Left ventricle myocardium superior (tissue), 1 donor: ENCODE data around the gene LRRC70. TPM values are rescaled to one million over a fixed set of nuclear protein-coding genes. Genes with fewer than 3 reads are reported as not detected.

Experiments used
- ATAC-seq: fragments of 200-7000 bp; cut with Tn5 transposase; one replicate; pipeline ENCODE4 v1.9.1; 2020; ENCODE audit warnings: mild to moderate bottlenecking, moderate library complexity
- DNase-seq: peaks from one replicate; pipeline ENCODE4 v3.0.0-alpha.2; 2020
- intact Hi-C: fragments of 100-400 bp; cut with micrococcal nuclease; formaldehyde crosslinking; loops from one replicate; pipeline ENCODE4 v1.11.0; 2022
- total RNA-seq: library from RNA; stranded (reverse); fragmentation: NEBNext Ultra II Directional; extraction: Animal tissue kit (Norgen Biotek cat#: 25700); gene quantifications from one replicate; pipeline ENCODE4 v1.2.1, GENCODE V29; 2021
- donor health status: DM: no; HTN: yes; CAD: no; lungs with severe emphysema.

The LRRC70 gene
- total RNA-seq, 1 donor from 2014 or later, result 1.4 TPM

DNA sequence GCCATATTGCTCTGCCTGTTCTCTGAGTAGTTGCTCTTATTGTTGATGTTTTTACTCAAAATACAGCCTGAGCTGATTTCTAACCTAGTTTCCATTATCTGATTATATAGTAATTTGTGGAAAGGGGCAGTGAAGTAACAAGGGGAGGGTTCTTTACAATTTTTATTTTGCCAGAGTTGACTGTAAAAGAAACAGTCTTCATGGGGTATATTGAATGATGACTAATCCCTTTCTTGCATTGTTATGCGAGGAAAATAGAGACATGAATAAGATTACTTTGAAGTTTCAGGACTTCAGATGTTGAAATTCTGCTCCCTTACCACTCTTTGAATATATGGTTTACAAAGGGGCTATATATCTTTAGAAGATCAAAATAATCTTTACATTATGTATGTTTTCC lies 9.1 kb upstream of the LRRC70 start:
- intact Hi-C loops, result no loop called here

GRCh38 chr5:62572918-62573514 lies 5.6 kb upstream of the LRRC70 start:
- DNase-seq (no peak), ATAC-seq (no peak)
- intact Hi-C loops, result no loop called here

More for the DNA sequence above, 9.1 kb upstream of the LRRC70 start:
- ATAC-seq (no peak), DNase-seq (no peak)

DNA sequence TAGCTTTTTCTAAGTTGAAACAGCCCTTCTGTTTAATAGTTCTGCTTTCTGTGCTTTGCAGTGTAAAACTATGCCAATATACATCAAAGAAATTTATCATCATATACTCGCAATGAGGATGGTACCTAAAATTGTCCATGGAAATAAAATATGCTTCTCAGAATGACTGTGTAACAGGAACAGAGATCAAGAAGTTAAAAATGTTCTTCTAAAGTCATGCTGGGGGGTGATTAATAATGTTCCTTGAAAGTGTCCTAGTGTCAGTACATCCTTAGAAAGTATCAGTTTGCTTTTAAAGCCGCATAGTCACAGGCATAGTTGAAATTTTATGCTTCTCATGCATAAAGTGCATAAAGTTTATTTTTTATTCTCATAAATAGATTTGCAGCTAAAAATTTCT lies 4.0 kb upstream of the LRRC70 start:
- ATAC-seq (no peak), DNase-seq (no peak)
- intact Hi-C loops, result no loop called here

DNA sequence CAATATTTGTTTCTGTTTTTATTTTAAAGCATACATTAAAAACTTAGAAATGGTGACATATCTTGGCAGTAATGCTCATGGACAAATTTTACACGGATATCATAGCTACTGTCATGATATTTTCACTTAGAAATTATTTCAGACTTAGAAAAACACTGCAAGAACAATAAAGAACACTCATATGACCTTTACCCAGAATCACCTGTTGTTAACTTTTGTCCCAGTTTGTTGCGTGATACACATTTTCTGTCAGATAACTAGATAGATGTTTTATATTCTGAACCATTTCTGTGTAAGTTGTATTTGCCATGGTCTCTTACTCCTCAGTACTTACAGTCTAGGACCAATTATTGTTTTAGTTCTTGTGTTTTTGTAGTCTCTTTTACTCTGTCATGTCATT lies 3.6 kb upstream of the LRRC70 start:
- DNase-seq (no peak), ATAC-seq (no peak)
- intact Hi-C loops, result no loop called here

DNA sequence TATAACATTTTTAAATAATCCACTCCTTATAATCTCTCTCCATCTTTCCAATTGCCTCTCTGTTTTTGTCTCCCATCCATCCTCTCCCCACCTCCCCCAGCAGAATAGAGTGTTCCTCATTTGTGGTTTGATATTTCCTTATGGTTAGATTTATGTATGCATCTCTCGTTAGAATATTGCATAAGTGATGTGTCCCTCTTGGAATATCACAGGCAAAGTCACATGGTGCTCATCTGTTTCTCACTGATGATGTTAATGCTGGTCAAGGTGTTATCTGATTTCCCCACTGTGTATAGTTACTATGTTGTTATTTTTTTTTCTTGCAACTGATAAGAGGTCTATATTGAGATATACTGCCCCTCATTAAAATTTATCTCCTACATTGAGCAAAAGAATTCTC lies 3.1 kb upstream of the LRRC70 start:
- intact Hi-C loops, result no loop called here
- no peak for DNase-seq
- no peak for ATAC-seq

DNA sequence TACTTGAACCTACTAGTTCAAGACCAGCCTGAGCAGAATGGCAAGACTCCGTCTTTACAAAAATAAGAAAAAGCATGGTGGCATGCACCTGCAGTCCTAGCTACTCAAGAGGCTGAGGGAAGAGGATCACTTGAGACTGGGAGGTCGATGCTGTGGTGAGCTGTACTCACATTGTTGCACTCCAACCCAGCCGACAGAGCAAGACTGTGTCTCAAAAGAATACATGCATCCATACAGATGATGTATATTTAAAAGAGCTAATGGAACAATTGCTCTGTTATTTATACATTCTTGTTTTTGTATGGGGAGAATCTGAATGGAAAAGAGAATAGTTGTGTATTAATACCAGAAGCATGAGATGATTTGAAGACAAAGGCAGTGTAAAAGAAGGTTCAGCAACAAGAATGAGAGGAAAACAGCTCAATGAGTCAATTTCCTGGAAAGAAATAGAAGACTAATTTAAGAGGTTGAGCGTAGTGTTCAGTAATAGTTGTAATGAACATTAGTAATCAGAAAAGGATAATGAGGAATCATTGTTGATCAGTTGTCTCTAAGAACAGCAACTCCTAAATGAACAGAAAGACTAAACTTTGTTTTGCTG lies 1.9 kb upstream of the LRRC70 start:
- ATAC-seq, result no peak
- intact Hi-C loops, result no loop called here
- DNase-seq, result no peak

GRCh38 chr5:62577488-62577887 lies 1.1 kb upstream of the LRRC70 start:
- intact Hi-C loops, result no loop called here
- ATAC-seq, result no peak

GRCh38 chr5:62579761-62580160 lies 1.1 kb downstream of the LRRC70 start:
- DNase-seq (no peak), ATAC-seq (no peak)
- intact Hi-C loops, result no loop called here

More at GRCh38 chr5:62577488-62577887, 1.1 kb upstream of the LRRC70 start:
- no peak for DNase-seq

GRCh38 chr5:62581836-62582597 lies 3.4 kb downstream of the LRRC70 start:
- intact Hi-C loops, result no loop called here

DNA sequence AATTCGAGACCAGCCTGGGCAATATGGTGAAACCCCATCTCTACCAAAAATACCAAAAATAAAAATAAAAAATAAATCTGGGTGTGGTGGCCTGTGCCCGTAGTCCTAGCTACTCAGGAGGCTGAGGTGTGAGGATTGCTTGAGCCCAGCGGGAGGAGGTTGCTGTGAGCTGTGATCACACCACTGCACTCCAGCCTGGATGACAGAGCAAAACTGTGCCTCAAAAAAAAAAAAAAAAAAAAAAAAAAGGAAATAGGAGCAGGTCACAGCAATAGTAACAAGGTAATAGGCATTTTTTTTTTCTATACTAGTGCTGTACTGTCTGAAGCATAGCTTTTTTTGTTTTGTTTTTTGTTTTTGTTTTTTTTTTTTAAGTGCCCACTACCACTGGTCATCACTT lies 5.8 kb downstream of the LRRC70 start:
- ATAC-seq (no peak), DNase-seq (no peak)
- intact Hi-C loops, result no loop called here

More at GRCh38 chr5:62581836-62582597, 3.4 kb downstream of the LRRC70 start:
- DNase-seq (no peak), ATAC-seq (no peak)

DNA sequence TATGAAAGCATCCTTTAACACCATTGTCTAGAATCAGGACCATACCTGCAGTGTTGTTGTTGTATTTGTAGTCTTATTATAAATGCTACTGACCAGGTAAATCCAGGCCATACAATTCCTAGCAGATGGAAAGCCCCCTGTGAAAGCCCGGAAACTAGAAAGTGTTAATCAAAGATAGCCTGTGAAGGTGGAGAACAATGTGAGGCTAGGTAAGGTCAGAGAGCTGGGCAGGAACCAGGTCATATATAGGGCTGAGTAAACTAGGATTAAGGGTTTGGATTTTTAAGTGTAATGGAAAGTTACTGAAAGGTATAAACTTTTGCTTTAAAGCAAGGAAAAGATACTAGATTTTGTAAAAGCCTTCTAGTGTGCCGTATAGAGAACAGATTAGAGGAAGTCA lies 6.7 kb downstream of the LRRC70 start:
- DNase-seq, result no peak
- ATAC-seq, result no peak
- intact Hi-C loops, result no loop called here

DNA sequence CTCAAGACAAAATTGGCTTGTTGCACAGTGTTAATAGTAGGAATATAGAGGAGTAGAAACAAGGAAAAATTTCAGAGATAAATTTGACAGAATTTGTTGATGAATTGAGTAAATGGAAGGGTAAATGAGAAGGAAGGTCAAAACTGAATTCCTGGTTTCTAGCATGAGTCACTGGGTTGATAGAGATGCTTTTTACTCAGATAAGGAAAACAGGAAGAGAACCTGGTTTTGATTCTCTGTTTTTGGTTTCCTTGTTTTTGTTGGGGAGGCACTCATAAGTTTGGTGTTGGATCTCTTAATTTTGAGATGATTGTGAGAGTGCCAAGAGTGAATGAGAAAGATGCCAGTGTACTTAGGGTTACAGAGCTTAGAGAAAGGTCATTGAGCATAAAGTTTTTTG lies 7.1 kb downstream of the LRRC70 start:
- ATAC-seq, result no peak
- no peak for DNase-seq
- intact Hi-C loops, result no loop called here

GRCh38 chr5:62587737-62588136 lies 9.1 kb downstream of the LRRC70 start:
- DNase-seq (no peak), ATAC-seq (no peak)
- intact Hi-C loops, result no loop called here

- ATAC-seq (no peak), DNase-seq (no peak)
- intact Hi-C loops, result no loop called here
Measured at GRCh38 chr5:62588668-62589067, 10.0 kb downstream of the LRRC70 start.

DNA sequence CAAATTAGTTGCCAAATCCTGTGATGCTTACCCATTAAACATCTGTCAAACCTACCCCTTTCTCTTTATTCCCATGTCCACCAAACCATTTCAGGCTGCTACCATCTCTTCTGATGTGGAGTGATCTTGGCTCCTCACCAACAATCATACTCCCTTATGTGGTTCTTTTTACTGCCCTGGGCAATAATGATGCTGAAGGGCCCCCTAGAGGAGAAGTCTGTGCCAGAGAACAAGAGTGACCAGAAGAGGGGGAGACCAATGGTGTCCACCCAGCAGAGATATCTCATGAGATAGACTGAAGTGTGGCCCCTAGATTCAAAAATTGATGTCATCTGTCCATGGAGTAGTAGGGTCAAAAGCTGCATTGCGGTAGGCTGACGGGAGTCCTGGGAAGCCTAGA lies 10.9 kb downstream of the LRRC70 start:
- no peak for DNase-seq
- no peak for ATAC-seq
- intact Hi-C loops, result no loop called here

DNA sequence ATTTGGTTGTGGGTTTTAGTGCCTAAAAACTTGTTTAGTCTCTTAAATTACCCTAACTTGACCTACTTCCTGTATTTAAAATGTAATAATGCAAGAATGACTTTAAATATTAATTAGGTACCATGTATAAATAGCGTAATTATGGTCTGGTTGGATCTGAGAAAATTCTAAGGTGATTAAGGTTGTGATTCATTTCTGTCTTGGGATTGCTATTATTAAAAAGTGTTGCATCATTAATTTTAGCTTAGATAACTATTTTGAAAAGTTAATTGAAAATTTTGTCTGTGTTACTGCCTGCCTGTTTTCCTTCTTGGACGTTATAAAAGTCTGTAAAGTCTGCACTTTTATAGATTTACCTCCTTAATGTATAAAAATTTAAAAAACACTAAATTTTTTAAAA lies 11.8 kb downstream of the LRRC70 start:
- intact Hi-C loops, result no loop called here
- DNase-seq (no peak), ATAC-seq (no peak)

DNA sequence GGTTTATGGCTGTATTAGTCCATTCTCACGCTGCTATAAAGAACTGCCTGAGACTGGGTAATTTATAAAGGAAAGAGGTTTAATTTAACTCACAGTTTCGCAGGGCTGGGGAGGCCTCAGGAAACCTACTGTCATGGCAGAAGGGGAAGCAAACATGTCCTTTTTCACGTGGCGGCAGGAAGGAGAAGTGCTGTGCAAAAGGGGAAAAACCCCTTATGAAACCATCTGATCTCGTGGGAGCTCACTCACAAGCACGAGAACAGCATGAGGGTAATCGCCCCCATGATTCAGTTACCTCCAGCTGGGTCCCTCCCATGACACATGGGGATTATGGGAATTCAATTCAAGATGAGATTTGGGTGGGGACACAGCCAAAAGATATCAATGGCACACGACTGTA lies 13.9 kb downstream of the LRRC70 start:
- no peak for ATAC-seq
- DNase-seq, result no peak
- intact Hi-C loops, result no loop called here

DNA sequence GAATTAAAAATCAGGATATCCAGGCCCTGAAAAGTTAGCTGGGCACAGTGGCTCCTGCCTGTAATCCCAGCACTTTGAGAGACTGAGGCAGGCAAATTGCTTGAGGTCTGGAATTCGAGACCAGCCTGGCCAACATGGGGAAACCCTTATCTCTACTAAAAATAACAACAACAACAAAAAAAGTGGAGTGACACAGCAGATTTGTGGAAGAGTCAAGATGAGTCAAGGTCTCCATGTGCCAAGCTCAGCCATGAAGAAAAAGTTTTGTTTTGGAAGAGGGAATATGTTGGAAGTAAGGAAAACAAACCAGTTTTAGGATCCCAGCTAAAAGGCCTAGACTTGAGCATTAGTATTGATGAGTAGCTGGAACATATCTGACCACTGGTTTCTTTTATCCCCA lies 14.7 kb downstream of the LRRC70 start:
- ATAC-seq (no peak), DNase-seq (no peak)
- intact Hi-C loops, result no loop called here

GRCh38 chr5:62594364-62594984 lies 15.9 kb downstream of the LRRC70 start:
- intact Hi-C loops, result no loop called here
- ATAC-seq, result no peak
- no peak for DNase-seq

DNA sequence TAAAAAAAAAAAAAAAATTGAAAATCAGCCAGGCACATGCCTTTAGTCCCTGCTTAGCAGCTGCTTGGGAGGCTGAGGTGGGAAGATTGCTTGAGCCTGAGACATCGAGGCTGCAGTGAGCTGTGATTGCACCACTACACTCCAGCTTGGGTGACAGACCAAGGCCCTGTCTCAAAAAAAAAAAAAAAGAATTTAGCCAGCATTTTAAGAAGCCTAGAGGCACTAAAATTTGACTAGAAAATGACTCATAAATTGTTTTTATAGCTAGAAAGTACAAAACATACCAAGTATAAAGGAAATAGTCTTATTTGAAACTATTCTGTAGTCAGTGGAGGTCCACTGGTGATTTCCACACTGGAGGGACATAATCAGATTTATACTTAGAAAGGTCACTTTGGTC lies 17.5 kb downstream of the LRRC70 start:
- no peak for ATAC-seq
- intact Hi-C loops, result no loop called here

More for the DNA sequence above, 17.5 kb downstream of the LRRC70 start:
- DNase-seq, result no peak
